Activated CD8-positive, alpha-beta T cell treated with anti-CD3 and anti-CD28 coated beads for 36 hours (primary cell): ENCODE measurements around the gene OR13C4. TPM values are rescaled to one million over a fixed set of nuclear protein-coding genes. Genes with fewer than 3 reads are reported as not detected.
"Not testable (repeated sequence)": the region's sequence is repeated elsewhere in the genome, so short reads cannot be mapped to it uniquely, and the experiment has no call there.

Source experiments
- ATAC-seq: fragments of 200-7000 bp; cut with Tn5 transposase; one replicate; pipeline ENCODE4 v1.10.0; 2021; ENCODE audit warnings: mild to moderate bottlenecking, moderate library complexity
- CTCF ChIA-PET: fragments of 350-600 bp; sonication (Branson Sonifier 250); formaldehyde crosslinking; loops from one replicate; lab custom pipeline; 2021; ENCODE audit warnings: antibody characterized with exemption; lab: Charles Lee
- POLR2A ChIA-PET: fragments of 350-600 bp; sonication (Branson Sonifier 250); formaldehyde crosslinking; loops from one replicate; lab custom pipeline; 2021; ENCODE audit warnings: antibody characterized with exemption; lab: Charles Lee
- DNase-seq: peaks from one replicate; pipeline ENCODE4 v3.0.0-alpha.2; 2020
- H3K27ac Mint-ChIP-seq: one replicate; pipeline ENCODE4 v1.8.0; 2021; ENCODE audit warnings: mild to moderate bottlenecking, mixed read lengths
- H3K27me3 Mint-ChIP-seq: one replicate; pipeline ENCODE4 v1.8.0; 2021; ENCODE audit warnings: mixed read lengths
- H3K36me3 Mint-ChIP-seq: one replicate; pipeline ENCODE4 v1.8.0; 2021; ENCODE audit warnings: low read depth, mixed read lengths
- H3K4me1 Mint-ChIP-seq: one replicate; pipeline ENCODE4 v1.8.0; 2021; ENCODE audit warnings: low read depth, mixed read lengths
- H3K4me3 Mint-ChIP-seq: one replicate; pipeline ENCODE4 v1.8.0; 2021; ENCODE audit warnings: mild to moderate bottlenecking, moderate library complexity, mixed read lengths
- H3K9me3 Mint-ChIP-seq: one replicate; pipeline ENCODE4 v1.8.0; 2021; ENCODE audit warnings: mixed read lengths
- CTCF ChIP-seq: fragments of 200-600 bp; IDR thresholded peaks from one replicate; pipeline ENCODE4 v1.8.0; 2022; ENCODE audit warnings: antibody characterized with exemption, mild to moderate bottlenecking
- intact Hi-C: fragments of 100-400 bp; cut with micrococcal nuclease; formaldehyde crosslinking; loops from one replicate; pipeline ENCODE4 v1.10.0; 2022
- total RNA-seq, 2 experiments: library from RNA; stranded (reverse); gene quantifications; one replicate each; pipeline ENCODE4 v1.2.3, GENCODE V29; 2021

The OR13C4 gene
- total RNA-seq, 2 experiments from 2014 or later: not detected

- Mint-ChIP-seq H3K9me3 (no peaks in the 10 kb centered on the region), H3K4me1 (no peaks in the 10 kb centered on the region), H3K27ac (no peak within 1 kb of the TSS), H3K27me3 (no peaks in the 10 kb centered on the region), H3K4me3 (no peak within 1 kb of the TSS), H3K36me3 (no peaks in the 10 kb centered on the region)
- intact Hi-C loops: no loop called here
- CTCF ChIA-PET: no interaction called here
- TF ChIP-seq CTCF: no peak
- ATAC-seq (no peak), DNase-seq (no peak)
- POLR2A ChIA-PET: no interaction called here
Measured at GRCh38 chr9:104536756-104537155, 9.7 kb upstream of the OR13C4 start, which contains the start of gene OR13C3. Gene OR13C3, minus strand, starts transcription at chr9:104536856. Its CDS starts 133 bp downstream, at chr9:104536723.

- POLR2A ChIA-PET: interaction anchor here (0.6 kb wide), 1 partner anchor 241 kb away, joined by 3 read pairs; no protein-coding TSS in a partner anchor
- H3K27me3 Mint-ChIP-seq, H3K4me1 Mint-ChIP-seq, H3K4me3 Mint-ChIP-seq, ATAC-seq, CTCF ChIA-PET, H3K36me3 Mint-ChIP-seq, DNase-seq, H3K27ac Mint-ChIP-seq, intact Hi-C loops, H3K9me3 Mint-ChIP-seq: not testable (repeated sequence)
Measured at GRCh38 chr9:104520241-104520640, 6.8 kb downstream of the OR13C4 start.

GRCh38 chr9:104514901-104515300 is 12.1 kb downstream of the OR13C4 start:
- Mint-ChIP-seq H3K4me3 (no peak overlapping the region), H3K36me3 (no peaks in the 10 kb centered on the region), H3K4me1 (no peaks in the 10 kb centered on the region), H3K27ac (no peak overlapping the region), H3K9me3 (no peaks in the 10 kb centered on the region), H3K27me3 (no peaks in the 10 kb centered on the region)
- intact Hi-C loops: no loop called here
- ATAC-seq (no peak), DNase-seq (no peak)
- CTCF ChIA-PET: no interaction called here
- POLR2A ChIA-PET: no interaction called here
- no peak for TF ChIP-seq CTCF

GRCh38 chr9:104506565-104506964 is 20.4 kb downstream of the OR13C4 start:
- no peaks in the 10 kb centered on the region for H3K4me1 Mint-ChIP-seq
- no peaks in the 10 kb centered on the region for H3K36me3 Mint-ChIP-seq
- intact Hi-C loops: no loop called here
- TF ChIP-seq CTCF: no peak
- no peak overlapping the region for H3K4me3 Mint-ChIP-seq
- ATAC-seq (no peak), DNase-seq (no peak)
- peaks cover 4% of the 10 kb centered on the region for H3K9me3 Mint-ChIP-seq
- ChIA-PET CTCF (interaction anchor here (1.1 kb wide), 1 partner anchor 186 kb away, joined by 3 read pairs; no protein-coding TSS in a partner anchor), POLR2A (no interaction called here)
- H3K27ac Mint-ChIP-seq: no peak overlapping the region
- H3K27me3 Mint-ChIP-seq: no peaks in the 10 kb centered on the region

- TF ChIP-seq CTCF: no peak
- H3K4me3 Mint-ChIP-seq: no peak within 1 kb of the TSS
- POLR2A ChIA-PET: no interaction called here
Measured at GRCh38 chr9:104503963-104504362, 23.0 kb downstream of the OR13C4 start, which contains the start of gene OR13F1. Gene OR13F1, plus strand, starts transcription at chr9:104504263. Its CDS starts 0 bp downstream, at chr9:104504263.

More at GRCh38 chr9:104503963-104504362, 23.0 kb downstream of the OR13C4 start, which contains the start of gene OR13F1:
- Mint-ChIP-seq H3K27me3 (no peaks in the 10 kb centered on the region), H3K9me3 (peaks cover 4% of the 10 kb centered on the region), H3K36me3 (no peaks in the 10 kb centered on the region), H3K4me1 (no peaks in the 10 kb centered on the region), H3K27ac (no peak within 1 kb of the TSS)
- ATAC-seq (no peak), DNase-seq (no peak)
- CTCF ChIA-PET: no interaction called here
- intact Hi-C loops: no loop called here
